Epithelial cell of proximal tubule (primary cell): ENCODE measurements around the gene NPAS4. TPM values are rescaled to one million over a fixed set of nuclear protein-coding genes. Genes with fewer than 3 reads are reported as not detected.

ENCODE experiments used
- DNase-seq: peaks from one replicate; pipeline ENCODE4 v3.0.0-alpha.2; 2011; ENCODE audit warnings: low read depth
- H3K4me3 ChIP-seq: 2 replicates; pipeline ENCODE4 v1.5.1; 2011; ENCODE audit warnings: low read depth, mild to moderate bottlenecking, low read length
- CTCF ChIP-seq: conservative IDR thresholded peaks from 2 replicates; pipeline ENCODE4 v1.5.1; 2012; ENCODE audit warnings: low read depth, mild to moderate bottlenecking, low read length
- total RNA-seq: library from RNA; depleted of rRNA; stranded (reverse); fragments of >200 nt; gene quantifications from 2 replicates; pipeline ENCODE4 v1.2.3, GENCODE V29; 2015

The NPAS4 gene
- total RNA-seq, 1 donor from 2014 or later = not detected

DNA sequence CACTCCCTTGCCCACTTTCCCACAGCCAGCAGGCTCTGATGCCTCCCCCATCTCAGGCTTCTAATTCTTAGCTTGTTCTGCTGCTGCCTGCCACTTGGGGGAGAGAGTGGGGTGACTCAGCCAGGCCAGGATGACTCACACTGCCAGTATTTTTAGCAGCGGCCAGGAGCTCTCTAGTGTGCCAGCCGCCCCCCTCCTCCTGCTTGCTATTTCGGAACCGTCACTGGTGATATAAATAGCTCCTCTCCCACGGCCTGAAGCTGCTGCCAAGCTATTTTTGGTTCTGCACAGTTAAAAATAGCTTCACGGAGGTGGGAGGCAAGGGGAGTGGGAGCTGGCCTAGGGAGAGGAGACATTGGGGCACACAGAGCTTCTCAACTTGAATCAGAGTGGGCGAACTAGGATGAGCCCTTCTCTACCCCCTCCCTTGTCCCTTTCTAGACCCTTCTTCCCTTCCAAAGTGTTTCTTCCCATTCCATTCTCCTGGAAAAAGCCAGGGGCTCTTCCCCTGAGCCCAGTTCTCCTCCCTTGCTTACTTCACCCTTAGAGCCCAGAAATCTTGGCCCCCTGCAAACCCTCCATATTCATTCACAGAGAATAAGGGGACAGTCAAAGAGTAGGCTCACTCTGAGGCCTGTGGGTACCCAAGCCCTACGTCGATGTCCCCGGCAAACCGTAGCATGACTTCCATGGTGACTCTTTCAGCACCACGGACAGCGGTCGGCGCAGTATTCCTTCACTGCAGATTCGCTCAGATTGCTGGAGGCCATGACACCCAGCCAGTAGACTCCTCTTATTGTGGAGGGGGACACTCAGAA, 2.5 kb upstream of the NPAS4 start:
- DNase-seq = peak; percentile 57
- TF ChIP-seq CTCF = peak; percentile 60
- no peak overlapping the region for H3K4me3 ChIP-seq

- no peak overlapping the region for H3K4me3 ChIP-seq
- no peak for DNase-seq
- no peak for TF ChIP-seq CTCF
Observed at GRCh38 chr11:66418986-66419308, 1.9 kb upstream of the NPAS4 start.

DNA sequence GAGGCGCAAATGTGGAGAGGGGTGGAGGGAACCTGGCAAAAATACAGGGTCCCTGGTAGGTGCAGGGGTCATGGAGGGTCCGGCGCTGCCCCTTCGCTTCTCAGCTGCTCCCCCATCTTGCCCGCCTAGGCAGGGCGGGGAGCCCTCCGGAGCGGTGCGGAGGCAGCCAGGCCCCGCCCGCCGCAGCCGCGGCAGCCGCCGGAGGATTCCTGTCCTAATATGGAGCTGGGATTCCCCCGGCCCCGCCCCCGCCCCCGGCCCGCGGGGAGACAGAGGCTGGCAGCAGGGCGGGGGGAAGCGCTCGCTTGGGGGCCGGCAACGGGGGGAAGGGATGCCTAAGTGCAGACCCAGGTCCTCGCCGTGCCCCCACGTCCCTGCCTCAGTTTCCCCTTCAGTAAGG, 1.0 kb upstream of the NPAS4 start:
- no peak for TF ChIP-seq CTCF
- DNase-seq = no peak
- H3K4me3 ChIP-seq = no peak overlapping the region

DNA sequence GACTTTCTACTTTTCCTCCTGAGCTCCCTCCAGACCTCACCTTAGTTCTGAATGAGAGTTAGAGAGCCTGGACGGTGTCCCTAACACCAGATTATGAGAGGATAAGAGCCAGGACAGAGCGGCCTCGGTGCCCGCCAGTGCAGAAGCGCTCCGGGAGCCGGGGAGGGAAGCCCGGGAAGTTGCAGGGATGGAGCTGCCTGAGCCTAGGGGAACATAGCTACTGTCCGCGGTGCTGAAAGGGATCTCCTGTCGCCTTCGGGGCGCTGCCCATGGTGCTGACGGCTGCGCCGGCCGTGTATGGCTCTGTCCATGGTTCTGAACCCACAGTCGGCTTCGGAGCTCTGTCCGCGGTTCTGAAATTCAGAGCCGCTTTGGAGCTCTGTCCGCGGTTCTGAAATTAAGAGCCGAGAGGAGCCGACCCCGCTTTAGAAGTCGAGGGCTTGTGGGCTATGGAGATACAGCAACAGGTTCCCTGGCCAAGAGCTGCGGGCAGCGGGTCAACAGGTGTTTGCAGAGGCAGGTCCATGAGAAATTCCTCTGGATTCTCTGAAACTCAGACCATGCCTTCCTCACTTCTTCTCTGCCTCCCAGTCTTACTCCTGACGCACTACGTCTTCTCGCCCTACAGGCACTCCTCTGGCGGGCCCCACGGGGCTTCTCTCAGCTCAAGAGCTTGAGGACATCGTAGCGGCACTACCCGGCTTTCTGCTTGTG, 814 bp downstream of the NPAS4 start:
- peak; percentile 32 for DNase-seq
- TF ChIP-seq CTCF = no peak
- H3K4me3 ChIP-seq = no peak overlapping the region

DNA sequence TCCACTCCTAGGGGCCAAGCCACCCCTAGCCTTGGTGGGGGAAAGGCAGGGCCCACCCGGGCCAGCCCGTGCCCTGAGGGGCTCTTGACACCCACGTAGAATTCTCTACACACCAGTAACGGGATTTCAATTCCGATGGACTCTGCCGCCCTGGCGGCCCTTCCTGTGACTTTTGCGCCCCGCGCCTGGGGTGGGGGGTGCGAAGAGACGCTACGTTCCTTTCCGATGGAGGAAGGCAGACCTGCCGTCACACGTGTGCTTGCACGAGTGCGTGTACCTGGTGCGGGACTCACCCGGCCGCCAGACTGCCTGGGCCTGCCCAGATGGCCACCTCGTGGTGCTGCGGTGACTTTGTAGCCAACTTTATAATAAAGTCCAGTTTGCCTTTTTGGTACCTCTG, 5.5 kb downstream of the NPAS4 start:
- H3K4me3 ChIP-seq = no peak overlapping the region
- DNase-seq = no peak
- no peak for TF ChIP-seq CTCF

- no peak for TF ChIP-seq CTCF
- no peak overlapping the region for H3K4me3 ChIP-seq
- DNase-seq = no peak
Observed at GRCh38 chr11:66428933-66429332, 8.1 kb downstream of the NPAS4 start.
